Measurements from ENCODE around the gene PRKCB.
"Not testable (repeated sequence)": the region's sequence is repeated elsewhere in the genome, so short reads cannot be mapped to it uniquely, and the experiment has no call there.

Gene PRKCB

DNA sequence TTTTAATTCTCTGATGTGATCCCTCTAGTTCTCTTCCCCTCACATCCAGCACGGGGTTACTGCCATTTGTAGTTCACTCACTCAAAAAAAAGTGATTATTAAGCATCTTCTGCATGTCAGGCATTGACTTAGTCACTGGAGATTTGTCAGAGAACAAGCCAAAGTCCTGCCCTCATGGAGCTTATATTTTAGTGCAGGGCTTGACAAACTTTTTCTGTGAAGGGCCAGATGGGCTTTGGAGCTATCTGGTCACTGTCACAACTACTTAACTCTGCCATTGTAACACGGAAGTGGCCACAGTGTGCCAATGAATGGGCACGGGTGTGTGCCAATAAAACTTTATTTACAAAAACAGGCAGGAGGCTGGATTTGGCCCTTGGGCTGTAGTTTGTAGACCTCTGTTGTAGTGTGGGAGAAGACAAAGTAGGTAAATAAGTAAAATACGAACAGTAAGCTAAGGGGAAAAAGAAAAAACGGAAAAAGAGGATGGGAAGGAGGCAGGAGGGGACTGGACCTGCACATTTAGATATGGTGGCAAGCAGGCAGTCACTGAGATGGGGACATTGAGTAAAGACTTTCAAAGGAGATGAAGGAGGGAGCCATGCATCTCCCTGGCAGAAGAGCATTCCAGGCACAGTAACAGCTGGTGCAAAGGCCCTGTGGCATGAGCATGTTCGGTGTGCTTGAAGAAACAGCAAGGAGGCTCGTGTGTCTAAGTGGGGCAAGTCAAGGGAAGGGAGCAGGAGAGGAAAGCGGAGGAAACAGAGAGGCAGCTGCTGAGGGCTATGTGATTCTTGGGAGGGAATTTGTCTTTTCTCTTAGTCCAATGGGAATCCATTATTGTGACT lies 217.5 kb downstream of the PRKCB start:
- no peak for DNase-seq

GRCh38 chr16:24054741-24055491 lies 219.1 kb downstream of the PRKCB start:
- no peak for DNase-seq

DNA sequence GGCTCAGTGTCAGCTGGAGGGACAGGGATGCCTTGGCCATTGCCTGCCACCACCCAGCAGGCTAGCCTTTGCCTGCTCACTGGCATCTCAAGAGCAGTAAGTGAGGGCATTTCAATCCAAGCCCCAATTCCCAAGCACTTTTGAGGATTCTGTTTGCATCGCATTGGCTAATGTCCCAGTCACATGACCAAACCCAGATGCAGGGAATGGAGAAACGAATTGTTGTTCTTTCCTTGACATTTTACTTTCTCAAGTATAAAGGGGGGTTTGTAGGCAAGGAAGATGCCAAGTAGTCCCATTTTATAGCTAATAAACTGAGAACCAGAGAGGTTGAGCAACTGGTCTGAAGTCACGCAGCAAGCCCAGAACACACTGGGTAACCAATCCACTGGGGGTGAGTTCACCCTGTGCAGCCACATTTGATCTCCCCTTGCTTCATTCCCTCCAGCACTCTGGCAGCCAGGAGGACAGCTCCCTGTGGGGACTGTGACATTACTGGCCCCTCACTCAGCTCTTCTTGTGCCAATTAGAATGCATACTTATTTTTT lies 226.6 kb downstream of the PRKCB start:
- no peak for DNase-seq

GRCh38 chr16:24069036-24069590 lies 233.3 kb downstream of the PRKCB start:
- no peak for DNase-seq

DNA sequence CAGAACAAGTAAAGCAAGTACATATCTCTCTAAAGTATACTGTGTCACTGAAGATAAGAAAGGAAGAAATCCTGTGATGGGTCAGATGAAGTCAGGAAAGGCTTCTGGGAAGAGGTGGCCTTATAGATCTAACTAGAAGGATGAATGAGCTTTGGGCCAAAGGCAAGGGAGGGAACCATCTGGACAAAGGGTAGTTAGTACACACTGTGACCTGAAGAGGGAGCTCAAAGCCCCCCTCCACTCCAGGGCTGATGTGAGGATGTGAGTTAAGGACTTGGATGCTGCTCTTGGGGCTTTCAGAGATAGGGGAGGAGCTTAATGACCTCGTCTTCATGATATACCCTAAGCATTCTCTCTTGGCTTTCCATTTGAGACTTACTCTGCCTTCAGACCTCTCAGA lies 235.1 kb downstream of the PRKCB start:
- no peak for DNase-seq

DNA sequence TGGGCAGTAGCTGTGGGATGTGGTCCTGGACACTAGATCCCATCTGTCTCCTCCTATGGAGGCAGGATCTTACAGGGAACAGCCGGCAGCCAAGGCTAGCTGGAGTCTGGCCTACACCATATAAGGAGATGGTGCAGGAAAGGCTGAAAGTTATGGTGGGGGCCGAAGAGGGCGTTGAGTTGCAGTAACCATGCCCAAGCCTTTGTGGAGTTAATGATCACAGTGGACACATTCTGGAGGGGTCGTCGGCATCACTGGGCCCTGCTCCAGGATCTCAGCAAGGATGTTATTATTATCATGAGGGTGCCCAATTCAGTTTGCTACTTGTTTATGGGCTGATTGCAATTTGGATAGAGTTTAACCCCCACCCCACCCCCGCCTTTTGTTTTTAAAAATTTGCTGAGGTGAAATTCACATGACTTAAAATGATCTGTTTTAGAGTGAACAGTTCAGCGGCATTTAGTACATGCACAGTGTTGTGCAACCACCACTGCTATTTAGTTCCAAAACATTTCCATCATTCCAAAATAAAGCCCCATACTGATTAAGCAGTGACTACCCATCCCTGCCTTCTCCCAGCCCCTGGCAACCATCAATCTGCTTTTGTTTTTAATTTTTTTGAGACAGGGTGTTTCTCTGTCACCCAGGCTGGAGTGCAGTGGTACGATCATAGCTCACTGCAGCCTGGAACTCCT lies 236.0 kb downstream of the PRKCB start:
- DNase-seq, result no peak

- no peak for DNase-seq
These were observed 237.5 kb downstream of the PRKCB start for GRCh38 chr16:24073321-24073720.

- DNase-seq, result no peak
These were observed 238.8 kb downstream of the PRKCB start for GRCh38 chr16:24074574-24074973.

DNA sequence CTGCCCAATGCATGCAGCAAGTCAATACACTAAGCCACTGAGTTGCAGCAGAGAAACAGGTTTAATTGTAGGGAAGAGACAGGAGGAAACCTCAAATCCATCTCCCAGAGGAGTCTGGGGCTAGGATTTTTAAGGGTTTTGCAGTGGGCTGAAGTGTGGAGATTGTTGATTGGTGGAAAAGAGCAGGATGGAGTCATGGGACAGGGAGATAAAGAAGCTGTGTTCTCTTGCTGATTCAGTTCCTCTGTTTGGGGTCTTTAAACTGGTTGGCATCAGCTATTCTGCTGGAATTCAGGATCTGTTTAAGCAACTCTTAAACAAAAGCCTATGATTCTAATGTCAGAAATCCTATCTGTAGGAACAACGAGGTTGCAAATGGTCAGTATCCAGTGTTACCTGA lies 239.5 kb downstream of the PRKCB start:
- DNase-seq, result no peak

DNA sequence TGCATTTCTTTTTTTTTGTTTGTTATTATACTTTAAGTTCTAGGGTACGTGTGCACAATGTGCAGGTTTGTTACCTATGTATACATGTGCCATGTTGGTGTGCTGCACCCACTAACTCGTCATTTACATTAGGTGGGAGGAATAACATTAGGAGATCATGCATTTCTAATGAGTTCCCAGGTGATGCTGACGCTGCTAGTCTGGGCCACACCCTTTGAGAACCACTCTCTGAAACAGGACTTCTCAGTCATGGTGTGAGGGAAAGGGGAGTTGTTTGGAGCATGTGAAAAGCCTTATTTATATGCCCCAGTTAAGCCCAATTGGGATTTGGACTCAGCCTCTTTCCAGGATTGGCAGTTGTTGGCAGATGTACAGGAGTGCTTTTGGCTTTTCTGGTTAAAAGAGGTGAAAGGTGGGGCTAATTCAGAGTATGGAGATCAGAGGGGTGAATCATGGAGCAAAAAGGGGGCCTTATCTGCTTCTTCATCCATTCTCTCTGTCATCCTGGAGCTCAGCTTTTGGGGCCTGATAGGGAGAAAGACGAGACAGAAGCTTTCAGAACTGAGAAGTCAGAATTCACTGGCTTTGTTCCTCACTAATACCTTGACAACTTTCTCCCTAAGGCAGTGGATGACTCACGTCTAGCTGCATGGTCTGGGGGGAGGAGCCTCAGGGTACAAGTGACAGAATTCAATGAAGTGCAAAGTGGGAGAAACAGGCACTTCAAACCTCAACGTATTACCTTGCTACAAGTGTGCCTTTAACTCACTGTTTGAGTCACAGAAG lies 240.3 kb downstream of the PRKCB start:
- DNase-seq, result no peak

GRCh38 chr16:24077292-24077691 lies 241.5 kb downstream of the PRKCB start:
- DNase-seq, result no peak

- DNase-seq, result no peak
These were observed 242.2 kb downstream of the PRKCB start for GRCh38 chr16:24077966-24078365.

DNA sequence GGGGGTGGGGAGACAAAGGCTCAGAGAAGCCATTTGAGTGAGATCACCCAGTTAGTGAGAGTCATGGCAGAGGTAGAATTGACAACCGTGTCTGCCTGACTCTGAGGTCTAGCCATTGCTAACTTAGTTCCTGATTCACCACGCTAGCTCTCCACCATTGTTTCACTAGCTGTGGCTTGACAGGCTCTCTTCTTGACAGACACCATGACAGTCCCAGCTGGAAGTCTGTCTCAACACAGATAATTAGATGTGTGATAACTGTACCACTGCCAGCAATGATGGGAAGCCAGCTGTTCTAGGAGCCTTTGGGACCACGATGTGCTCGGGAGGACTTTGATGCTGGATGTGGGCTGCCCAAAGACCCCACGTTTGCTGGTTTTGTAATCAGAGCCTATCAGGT lies 249.9 kb downstream of the PRKCB start:
- no peak for DNase-seq

DNA sequence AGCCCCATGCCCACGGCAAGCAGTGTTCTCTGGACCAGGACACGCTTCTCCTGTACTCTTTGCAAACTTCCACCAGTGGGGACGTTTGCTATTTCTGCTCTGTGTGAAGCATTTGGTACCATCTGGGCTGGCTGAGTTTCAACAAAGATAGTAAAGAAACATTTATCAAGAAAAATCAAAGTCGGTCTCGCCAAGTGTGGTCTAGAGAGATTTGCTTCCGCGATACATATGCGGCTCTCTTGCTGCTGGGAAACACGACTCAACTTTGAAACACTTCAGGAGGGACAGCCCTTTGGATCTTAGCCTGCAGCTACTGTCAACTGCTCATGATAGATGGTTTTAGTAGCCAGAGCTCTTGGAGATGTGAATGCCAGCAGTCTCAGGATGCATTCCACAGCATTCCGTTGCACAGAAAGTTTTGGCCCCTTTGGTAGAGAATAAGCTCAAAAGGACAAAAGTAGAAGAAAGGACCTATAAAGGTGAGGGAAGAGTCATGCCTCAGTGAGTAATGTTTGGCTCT lies 252.2 kb downstream of the PRKCB start:
- no peak for DNase-seq

DNA sequence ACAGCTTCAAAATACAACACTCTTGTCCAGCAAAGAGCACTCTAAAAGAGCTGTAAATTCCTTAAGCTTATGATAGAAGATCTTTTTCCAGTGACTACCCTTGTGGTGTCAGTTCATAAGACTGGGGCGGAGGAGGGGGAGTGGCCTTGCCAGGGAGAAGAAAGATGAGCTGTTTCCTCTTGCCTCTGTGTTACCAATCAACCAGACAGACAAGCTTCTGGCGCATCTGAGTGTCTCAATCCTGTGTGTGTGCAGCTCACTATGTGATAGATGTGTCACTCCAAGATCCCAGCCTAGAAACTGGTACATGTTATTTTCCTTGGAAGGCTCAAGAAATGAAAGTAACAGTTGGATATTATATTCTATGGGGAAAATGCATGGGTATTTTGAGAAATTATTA lies 253.0 kb downstream of the PRKCB start:
- DNase-seq, result no peak

DNA sequence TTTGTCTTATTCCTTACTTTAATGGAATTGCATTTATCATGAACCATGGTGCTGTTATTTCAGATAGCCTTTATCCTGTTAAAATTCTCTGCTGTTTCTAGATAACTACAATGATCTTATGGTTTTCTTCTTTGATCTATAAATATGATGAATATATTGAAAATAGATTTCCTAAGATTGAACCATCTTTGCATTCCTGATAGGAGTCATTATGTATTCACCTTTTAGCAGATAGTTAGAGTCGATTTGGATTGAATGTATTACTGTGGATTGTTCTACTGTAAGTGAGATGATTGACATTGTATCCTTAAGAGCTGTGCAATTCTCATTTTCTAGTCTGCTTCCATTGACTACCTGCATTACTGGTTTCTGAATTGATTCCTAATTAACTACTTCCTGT lies 255.3 kb downstream of the PRKCB start:
- no peak for DNase-seq

DNA sequence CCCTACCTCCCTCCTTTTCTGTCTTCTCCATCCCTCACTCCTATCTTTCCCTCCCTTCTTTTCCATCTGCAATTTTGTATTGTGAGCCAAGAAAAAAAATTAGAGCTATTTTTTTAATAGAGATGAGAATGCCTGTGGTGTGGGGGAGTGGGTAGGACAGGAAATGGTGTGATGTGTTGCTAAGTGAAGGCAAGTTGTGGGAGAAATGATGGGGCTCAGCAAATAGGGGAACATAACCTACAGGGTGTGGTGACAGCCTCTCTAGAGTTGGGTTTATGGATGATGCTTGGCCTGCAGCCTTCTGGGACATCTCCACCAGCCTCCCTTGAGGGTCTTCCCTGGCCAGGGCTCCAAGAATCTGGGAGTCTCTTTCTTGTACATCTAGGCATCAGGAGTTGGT lies 257.3 kb downstream of the PRKCB start:
- no peak for DNase-seq

GRCh38 chr16:24094660-24095059 lies 258.9 kb downstream of the PRKCB start:
- DNase-seq, result no peak

- DNase-seq, result no peak
These were observed 263.1 kb downstream of the PRKCB start for GRCh38 chr16:24098896-24099295.

DNA sequence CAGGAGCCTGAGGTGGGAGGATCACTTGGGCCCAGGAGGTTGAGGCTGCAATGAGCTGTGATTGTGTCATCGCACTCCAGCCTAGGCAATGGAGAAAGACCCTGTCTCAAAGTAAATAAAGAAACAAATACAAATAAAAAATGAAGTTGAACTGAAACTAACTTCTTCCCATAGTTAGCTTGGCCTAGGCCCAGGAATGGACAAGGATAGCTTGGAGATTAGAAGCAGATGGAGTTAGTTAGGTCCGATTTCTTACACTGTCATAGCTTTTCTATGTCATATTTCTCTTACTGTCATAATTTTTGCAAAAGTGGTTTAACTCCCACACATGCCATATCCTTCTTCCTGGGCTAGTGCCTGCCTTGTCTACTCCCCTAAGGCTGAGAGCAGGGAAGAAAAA lies 265.6 kb downstream of the PRKCB start:
- DNase-seq, result no peak

- no peak for DNase-seq
These were observed 266.5 kb downstream of the PRKCB start for GRCh38 chr16:24102209-24102660.

DNA sequence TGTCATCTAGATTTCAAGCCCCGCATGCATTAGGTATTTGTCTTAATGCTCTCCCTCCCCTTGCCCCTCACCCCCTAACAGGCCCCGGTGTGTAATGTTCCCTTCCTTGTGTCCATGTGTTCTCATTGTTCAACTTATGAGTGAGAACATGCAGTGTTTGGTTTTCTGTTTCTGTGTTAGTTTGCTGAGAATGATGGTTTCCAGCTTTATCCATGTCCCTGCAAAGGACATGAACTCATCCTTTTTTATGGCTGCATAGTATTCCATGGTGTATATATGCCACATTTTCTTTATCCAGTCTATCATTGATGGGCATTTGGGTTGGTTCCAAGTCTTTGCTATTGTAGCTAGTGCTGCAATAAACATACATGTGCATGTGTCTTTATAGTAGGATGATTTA lies 269.7 kb downstream of the PRKCB start:
- DNase-seq, result not testable (repeated sequence)
